ENCODE measurements around the gene BHLHA15.

GRCh38 chr7:98194672-98195457, 16.4 kb upstream of the BHLHA15 start:
- no peak for TF ChIP-seq KDM4A (IDR thresholded peaks at IDR 0.05; ENCODE audit: low read depth, low read length, severe bottlenecking)
- TF ChIP-seq CTCF (IDR thresholded peaks at IDR 0.05; ENCODE audit: control extremely low read depth in 1 of 3, insufficient read depth in 1 of 3, low read depth in 1 of 3, low read length in 3 of 3), result no peak
- TF ChIP-seq TEAD4 (IDR thresholded peaks at IDR 0.05; ENCODE audit: low read depth, low read length), result no peak
- TF ChIP-seq POLR2AphosphoS5 (IDR thresholded peaks at IDR 0.05; ENCODE audit: low read depth, low read length), result no peak
- TF ChIP-seq SUZ12 (IDR thresholded peaks at IDR 0.05; ENCODE audit: low read length), result no peak

All from H1 (cell line).